HG03095 (cell line): ENCODE results near the gene TBX15.

Source experiments
- ATAC-seq: cut with Tn5 transposase; IDR thresholded peaks from one replicate; pipeline ENCODE4 v1.9.1; 2021; ENCODE audit warnings: moderate library complexity; ENCODE audit not compliant: unreplicated experiment

Gene TBX15

DNA sequence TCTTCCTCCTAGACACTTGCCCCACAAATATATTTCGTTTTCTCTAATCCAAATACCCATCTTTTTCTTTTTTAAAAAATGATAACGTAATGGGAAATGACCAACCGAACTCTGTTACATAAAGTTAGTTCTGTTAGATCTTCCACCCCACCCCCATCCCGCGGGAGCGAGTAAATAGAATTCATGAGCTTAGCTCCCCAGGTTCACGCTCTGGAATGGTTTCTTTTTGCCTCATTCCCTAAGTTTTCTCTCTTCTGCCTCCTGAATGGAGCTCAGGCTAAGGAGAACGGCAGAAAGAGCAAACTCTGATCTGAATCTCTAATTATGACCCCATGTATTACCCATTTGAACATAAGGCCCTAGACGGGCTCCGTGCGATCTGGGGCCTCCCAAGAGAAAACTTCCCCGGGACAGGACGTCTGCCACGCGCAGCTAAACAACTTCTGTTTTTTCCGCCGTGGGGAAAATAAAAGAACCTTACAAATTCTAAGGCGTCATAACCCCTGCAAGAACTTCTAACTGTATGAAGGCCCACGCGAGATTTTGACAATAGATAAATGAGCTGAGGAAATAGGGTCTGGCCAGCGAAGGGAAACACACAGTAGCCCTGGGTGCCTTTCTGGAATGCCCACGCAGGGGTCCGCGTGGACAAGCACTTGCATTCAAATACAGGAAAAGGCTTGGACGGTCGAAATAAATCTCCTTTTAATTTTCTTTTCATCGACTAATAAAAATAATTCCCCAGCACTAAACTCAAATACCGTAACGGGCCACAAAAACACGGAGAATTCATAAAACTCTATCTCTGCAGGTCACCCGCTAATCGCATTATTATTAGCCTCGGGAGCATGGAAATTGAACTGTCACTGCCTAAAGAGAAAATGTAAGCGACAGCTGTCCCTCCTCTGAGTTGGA is 2.2 kb downstream of the TBX15 start:
- no peak for ATAC-seq

DNA sequence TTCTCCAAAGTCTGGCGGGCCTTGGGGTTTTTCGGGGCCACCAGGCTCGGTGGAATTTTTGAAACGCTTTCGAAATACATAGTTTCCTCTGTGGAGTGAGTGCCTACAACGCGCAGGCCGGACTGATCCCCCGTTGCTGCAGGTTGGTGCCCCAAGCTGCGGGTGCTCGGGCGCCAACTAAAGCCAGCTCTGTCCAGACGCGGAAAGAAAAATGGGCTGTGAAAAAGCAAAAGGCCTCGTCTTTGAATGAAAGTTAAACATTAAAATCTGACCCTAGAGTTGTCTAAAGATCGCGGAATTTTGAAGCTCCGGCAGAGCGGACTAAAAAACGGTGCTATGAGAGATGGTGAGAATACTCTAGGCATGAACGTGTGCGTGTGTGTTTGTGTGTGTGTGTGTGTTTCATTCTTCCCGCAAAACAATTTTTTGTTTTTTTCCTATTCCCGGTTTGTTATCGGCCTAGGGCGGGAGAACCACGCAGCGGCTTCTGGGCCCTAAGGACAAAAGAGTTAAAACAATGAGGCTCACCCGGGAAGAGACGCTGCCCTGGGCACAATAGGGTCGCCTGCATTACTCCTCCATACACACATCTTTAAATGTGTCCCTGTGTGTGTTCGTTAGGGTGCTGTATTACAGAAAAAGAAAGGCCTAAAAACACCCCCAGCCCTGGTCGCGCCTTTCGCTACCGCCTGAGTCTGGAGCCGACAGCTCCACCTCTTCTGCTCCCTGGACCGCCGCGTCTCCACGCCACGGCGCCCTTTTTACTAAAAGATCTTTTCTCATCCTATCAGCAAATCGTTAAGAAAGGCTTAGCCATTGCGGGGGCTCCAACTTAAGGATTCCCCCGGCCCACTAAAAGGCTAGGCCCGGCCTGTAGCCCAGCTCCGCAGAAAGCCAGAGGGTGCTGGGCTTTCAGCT is 3.2 kb downstream of the TBX15 start:
- ATAC-seq, result no peak

DNA sequence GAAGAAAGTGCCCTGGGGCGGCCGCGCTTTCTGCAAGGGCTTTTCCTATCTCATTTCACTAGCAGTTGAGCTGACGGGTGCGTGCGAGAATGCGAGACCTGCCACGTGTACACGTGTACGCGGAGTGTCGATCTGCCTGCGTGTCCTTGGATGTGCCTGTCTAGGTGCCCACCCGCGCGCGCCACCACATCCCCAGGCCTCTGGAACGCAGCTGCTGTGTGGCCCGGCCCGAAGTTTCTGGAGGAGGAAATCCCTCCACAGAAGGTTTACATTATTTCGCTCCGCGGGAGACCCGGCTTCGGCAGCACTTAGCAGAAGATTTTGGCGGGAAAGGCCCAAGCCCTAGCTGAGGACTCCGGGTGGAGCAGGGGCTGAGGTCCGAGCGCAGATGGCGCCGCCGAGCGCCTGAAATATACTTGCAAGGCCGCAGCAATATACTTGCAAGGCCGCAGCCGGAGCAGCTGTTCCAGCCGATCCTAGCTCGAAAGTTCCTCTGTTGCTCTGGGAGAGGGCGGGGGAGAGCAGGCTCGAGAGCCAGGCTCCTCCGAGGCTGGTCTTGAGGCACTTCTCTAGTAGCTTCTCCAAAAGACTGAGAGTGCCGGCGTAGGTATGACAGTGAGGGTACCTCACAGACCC is 3.9 kb downstream of the TBX15 start:
- no peak for ATAC-seq

DNA sequence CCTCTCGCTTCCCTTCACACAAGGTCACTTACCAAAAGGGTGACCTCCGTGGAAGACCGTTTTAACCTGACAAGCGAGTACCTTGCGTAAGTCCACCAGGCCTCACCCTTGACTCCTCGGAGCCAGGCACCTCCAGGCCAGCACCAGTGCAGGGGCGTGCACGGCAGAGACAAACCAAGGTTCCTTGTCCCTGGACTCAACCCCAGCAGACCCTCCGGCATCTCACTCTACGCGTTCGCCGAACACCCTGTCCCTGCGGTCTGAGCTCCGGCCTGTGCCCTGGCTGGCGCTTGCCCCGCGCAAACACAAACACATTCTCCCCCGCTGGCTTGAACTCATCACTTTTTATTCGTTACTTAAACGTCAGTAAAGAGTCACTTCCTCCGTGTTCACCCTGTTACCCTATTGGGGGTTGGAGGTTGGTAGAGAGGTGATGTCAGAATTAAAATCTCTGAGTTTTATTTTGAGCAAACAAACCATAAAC is 4.5 kb downstream of the TBX15 start:
- ATAC-seq, result no peak

DNA sequence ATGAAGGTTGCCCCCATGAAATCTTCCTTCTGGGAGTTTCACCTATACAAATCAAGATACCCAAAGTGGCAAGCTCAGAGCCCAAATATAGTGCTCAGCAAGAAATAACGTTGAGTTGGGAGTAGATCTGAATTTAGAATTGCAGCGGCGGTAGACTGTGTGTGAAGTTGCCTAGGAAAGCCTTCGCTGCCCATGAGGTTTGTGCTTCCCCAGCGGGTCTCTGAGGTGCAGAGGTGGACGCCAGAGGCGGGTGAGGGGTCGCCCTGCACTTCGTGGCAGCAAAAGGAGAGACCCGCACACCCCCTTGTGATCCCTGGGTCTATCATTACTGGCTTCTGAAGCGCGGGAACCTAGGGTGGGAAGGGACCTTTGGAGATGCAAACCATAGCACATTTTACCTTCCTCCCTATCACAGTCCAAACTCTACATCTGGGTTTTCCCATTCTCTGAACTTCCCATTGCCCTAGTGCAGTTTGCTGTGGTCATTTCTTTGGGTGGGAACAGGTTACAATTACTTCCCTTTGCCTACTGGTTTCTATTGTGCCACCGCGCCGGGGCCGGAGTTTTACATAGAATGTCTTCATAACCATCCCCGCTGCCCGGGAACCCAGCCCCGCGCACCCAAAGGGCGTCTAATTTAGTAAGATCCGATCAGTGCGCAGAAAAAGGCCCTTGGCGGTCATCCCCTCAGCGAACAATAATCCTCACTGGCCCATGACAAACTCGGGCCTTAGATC is 5.2 kb downstream of the TBX15 start:
- no peak for ATAC-seq

DNA sequence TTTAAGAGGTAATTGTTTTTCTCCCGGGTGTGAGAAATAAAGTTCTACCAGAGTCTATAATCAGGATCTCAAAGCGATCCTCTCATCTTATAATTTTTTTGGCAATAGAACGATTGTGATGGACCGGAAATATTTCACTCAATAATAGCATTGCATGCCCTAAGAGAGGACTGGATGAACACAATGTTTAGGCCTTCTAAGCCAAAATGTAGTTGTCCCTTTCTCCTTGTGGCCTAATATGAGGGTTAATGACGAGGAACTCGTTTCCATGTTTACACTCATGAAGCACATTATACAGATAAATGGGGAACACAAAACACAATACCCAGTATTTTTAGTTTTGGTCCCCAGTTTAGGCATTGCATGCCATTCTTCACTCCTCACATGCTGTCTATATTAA is 5.9 kb downstream of the TBX15 start:
- ATAC-seq, result no peak

DNA sequence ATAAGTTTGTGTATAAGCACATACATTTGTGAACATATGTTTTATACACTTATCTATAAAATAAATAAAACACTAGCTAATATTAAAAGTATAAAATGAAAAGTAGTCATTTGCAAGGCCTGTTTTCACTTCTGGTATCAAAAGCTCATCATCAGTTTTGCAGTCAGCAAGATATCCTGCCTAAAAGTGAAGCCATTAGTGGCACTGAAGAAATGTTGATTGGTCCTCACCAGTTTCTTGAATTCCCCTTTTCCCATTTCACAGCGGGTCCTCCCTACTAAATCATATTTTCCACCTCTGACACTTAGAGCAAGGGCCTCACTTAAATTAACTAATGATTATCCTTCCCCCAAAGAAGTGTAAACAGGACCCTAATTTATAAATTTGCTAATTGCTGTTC is 6.7 kb downstream of the TBX15 start:
- ATAC-seq, result no peak

DNA sequence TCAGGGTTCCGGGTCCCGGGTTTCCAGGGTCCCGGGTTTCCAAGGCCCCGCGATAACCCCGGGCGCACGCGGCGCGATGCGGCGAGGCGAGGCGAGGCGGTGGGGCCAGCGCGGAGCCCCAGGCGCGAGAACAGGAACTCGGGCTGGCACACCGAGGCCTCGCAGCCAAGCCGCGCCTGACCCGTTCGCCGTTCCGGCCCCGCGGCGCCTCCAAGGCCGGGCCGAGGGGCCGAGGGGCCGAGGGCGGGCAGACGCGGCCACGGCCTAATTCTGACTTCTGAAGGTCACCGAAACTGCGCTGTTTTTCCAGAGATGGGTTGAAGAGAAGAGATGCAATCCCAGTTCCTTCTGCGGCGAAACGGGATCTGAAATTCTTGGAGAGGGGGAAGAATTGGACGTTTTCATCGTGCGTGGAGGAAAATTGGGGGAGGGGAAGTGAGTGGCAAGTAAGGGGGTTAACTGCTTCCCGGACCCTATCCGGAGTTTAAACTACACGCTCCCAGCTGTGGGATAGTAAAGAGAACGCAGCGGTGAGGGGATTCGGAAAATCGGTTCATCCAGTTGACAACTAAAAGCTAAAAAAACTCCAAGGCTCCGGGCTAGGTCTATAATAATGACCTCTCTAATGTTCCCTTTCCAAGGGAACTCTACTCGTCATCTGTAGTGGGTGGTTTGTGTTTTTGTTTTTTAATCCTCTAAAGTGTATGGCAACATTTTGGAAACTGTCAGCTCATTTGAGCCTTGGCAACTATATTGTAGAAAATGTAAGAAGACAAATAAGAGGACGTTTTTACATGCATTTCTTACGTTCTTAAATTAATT is 8.2 kb downstream of the TBX15 start:
- ATAC-seq, result no peak

DNA sequence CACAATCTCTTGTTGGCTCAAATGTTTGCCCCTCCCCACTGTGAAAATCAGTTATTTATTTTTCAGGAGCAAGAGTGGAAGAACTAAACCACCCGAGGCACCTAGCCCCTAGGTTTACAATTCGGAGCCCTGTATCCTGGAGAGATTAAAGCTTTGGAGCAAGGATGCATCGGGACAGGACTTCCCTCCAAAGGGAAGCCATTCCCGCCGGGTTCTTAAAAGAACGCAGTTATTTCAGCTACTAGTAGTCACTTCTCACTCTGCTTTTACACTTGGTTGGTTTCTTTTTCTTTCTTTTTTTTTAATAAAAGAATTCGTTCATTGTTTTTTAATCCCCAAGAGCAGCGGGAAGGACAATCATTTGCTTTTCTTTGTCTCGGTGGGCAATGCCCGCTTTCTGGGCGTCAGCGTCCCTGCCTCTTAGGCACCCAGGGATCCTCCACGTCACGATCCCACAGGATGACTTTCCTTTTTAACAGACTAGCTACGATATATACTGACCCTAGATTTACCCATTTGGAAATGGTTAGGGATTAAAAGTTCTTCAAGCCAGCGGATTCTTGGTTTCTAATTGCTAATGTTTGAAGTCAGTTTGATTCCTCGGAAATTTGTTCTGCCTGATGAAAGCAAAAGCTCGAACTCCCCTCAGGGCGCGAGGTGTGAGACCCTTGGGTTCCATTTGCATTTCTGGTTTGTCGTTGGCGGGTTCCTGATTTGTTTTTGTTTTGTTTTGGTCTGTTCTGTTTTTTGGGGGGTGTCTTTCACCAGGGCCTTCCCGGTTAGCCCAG is 9.0 kb downstream of the TBX15 start:
- ATAC-seq, result no peak

DNA sequence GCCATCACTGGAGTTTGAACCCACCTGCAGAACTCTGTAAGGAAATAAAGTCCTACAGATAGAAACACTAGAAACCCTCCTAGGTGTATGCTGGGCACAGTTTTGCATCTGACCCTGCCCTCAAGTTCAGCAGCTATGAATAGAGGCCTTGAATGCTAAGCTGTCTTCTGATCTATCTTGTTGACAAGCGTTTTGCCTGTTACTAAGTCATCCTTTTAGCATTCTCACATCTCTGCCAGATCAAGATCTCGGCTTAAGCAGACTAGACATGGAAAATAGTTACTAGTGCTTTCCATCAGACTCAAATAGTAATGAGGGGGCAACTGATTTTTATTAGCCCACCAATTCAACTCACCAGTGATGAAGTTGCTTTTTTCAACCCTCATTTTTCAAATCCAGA is 10.5 kb downstream of the TBX15 start:
- ATAC-seq, result no peak

DNA sequence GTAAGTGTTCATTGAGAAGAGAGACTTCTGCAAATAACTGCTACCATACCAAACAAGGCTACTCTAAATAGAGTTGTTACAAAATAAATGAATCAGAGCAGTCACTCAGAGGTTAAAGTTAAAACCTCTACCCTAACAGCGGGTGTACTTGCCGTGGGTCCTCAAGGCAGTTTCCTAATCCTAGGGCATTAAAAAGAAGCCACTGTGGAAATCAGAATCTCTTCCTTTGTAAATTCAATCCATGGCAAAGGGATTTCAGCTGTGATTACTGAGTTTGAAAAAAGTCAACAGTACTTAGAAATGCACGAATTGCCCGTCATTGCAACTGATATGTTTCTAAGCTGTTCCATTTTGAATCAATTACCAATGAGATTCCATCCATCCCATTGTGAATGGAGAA is 13.5 kb downstream of the TBX15 start:
- no peak for ATAC-seq

DNA sequence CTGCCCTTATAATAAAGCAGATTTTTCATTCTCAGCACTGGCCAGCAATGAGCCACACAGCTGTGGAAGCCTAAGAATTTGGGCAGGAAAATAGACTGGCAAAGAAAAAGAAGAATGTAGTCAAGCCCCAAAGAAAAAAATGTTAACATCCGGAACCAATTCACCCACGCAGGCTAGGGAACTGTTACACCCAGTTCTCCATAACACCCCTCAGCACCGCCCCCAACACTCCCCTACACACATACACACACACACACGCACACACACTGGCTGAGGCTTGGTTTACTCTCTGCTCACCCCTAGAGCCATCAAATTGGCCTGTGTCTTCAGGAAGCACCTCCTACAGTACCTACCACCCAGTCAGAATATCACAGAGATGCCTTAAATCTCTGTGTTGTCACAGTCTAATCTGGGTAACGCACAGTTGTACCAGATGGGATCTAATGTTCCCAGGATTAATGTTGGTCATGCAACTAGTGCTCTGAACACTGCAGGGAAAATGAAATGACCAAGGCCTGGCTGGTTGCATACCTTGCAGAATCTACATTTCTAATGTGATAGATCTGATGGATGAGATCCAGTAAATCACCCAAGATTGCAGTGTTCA is 14.5 kb downstream of the TBX15 start:
- ATAC-seq, result no peak

DNA sequence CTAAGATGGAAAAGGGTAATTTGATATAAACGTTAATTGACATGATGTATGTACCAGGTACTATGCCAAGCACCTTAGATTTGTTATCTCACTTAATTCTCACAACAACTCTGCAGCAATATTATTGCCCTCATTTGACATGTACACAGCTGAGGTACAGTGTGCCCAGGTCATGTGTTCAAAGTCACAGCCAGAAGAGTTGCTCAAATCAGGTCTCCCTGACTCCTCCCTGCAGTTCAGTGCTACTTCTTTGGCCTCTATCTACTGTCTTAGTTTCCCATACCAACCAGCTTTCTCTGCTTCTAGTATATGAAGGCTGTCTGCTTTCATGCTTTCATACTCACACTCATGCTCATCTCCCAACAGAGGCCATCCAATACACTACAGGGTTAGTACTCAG is 15.1 kb downstream of the TBX15 start:
- no peak for ATAC-seq

DNA sequence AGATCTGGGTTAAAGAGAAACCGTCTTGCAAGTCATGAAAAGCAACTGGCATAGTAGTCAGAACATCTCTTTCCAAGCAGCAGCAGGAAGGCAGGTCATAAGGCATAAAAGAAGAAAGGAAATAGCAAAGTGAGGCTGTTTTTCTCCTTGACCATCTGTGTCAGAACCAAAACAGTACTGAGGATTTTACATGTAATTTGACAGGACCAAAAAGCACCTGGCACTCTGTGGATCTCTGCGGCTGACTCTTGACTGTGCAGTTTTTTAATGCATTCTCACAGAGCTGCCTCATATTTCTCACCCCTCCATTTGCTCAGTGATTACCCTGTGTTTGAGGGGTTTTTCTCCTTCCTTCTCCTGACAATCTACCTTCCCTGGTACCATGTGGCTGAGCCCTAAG is 17.7 kb downstream of the TBX15 start:
- ATAC-seq, result no peak

DNA sequence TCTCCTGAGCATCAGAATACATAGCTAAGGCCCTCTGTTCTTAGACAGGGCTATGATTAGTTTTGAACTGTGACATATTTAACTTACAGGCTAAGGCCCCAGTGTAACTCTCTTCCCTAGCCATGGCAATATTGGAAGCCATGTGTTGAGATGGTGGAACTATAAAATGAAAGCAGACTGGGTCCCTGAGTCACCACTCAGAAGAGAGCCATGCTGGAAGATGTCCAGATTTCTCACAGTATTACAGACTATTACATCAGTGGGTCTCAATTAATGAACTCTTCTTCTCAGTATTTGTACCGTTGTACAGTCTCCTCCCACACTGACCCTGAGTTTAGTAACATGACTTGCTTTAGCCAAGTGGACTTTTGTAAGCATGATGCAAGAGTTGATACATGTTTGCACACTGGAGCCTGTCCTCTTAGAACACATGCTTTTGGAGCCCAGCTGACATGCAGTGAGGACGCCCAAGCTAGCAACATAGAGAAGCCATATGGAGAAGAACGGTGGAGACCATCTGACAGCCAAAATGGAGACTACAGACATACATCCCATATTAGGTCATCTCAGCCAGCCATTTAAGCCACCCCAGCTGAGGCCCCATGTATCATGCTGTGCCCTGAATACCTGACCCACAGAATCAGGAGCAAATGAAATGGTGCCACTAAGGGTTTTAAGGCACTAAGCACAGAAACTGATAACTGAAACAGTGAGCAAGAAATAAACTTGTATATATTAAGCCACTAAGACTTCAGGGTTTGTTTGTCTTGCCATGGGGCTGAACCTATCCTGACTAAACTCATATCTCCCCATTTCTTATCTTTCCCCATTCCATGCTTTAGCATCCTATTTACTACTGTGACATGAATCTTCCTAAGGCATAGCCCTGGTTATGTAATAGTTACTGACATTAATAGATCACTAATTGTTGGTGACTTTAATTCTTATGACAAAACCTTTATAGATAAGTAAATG is 24.4 kb downstream of the TBX15 start:
- ATAC-seq, result no peak

DNA sequence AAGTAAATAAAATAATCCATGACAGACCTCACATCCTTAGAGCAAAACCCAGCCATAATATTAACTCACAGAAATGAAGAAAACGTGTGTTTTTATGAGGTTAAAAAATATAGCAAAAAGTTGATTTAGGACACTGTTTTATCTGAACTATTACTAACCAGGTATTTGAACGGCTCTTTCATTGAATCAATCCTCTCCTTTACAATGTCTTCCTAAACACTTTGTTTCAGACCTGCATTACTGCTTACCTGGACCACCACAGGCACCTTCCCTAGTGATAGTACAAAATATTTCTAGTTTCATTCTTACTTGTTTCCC is 25.0 kb downstream of the TBX15 start:
- ATAC-seq, result no peak

DNA sequence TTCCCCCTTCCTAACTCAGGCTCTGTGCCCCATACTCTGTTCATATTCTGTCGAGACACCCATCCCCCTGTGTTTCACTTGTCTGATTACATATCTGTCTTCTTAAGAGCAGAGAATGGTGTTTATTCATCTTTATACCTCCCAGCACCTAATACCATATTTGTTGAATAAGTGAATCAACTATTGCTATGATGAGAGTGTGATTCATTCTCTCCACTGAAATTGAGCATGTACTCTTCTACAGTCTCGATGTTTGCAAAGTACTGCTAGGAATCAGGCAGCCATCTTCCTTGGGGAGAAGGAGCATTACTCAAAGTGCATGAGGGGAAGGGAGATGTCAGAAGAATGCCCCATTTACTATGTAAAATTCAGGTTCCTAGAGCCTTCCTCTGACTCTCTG is 27.0 kb downstream of the TBX15 start:
- ATAC-seq, result no peak
